Mononuclear cell (primary cell): ENCODE measurements around the gene CAD. TPM values are rescaled to one million over a fixed set of nuclear protein-coding genes. Genes with fewer than 3 reads are reported as not detected.

Experiments
- H3K27me3 ChIP-seq: 2 replicates; pipeline ENCODE4 v1.6.0; 2011; ENCODE audit warnings: low read length, control low read depth; ENCODE audit not compliant: insufficient read depth
- H3K4me1 ChIP-seq: 2 replicates; pipeline ENCODE4 v1.5.1; 2011; ENCODE audit warnings: mild to moderate bottlenecking, low read length, control low read depth; ENCODE audit not compliant: insufficient read depth
- H3K4me3 ChIP-seq: 2 replicates; pipeline ENCODE4 v1.5.1; 2011; ENCODE audit warnings: mild to moderate bottlenecking, low read length, moderate library complexity
- H3K9me3 ChIP-seq: 2 replicates; pipeline ENCODE4 v1.5.1; 2011; ENCODE audit warnings: low read depth, mild to moderate bottlenecking, control low read depth, low read length
- total RNA-seq: library from RNA; depleted of rRNA; stranded (reverse); fragments of >200 nt; gene quantifications from one replicate; pipeline ENCODE4 v1.2.3, GENCODE V29; 2012

The CAD gene
- total RNA-seq, 1 donor, result 5.7 TPM

DNA sequence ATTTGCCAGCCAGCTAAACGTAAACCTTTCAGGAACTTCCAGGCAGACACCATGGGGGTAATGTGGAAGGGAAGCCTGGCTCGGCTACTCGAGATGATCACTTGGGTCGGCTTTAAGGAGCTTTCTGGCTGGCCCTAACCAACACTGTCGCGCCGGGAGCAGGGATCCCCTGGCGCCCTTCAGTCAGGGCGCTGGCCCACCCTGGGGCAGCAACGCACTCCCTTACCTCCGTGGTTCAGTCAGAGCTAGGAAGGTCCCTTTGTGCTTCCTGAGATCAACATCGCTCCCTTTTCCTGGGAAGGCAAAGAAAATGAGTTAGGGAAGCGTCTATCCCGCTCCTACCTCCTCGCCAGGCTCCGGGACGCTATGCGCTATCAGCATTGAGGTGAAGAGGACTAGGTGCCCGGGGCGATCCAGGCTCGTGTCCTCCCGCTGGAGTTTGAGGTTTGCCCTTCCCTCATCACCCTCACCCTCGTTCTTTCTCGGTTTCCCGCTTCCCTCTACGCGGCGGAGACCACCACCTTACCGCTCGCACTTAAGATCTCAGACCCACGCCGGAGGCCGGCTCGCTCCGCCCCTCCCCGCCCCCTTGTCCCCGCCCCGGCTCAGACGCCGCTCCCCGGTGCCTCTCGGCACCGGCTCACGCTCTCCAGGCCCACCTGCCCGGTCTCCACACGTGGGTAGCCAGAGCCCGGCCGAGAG, 5.8 kb upstream of the CAD start:
- Histone ChIP-seq H3K4me3 (peak overlapping the region; percentile 91), H3K4me1 (peaks cover 18% of the 10 kb centered on the region), H3K9me3 (no peaks in the 10 kb centered on the region), H3K27me3 (no peaks in the 10 kb centered on the region)

GRCh38 chr2:27211943-27212625, 5.1 kb upstream of the CAD start, which contains the start of the genes ATRAID and SLC5A6:
Gene ATRAID (plus strand): TSS chr2:27212041. CDS start chr2:27212369, 328 bp downstream.
Gene SLC5A6 (minus strand): TSS chr2:27212268. CDS start chr2:27207650, 4,618 bp downstream.
- Histone ChIP-seq H3K27me3 (no peaks in the 10 kb centered on the region), H3K4me3 (peak within 1 kb of the TSS; percentile 91), H3K4me1 (peaks cover 23% of the 10 kb centered on the region), H3K9me3 (no peaks in the 10 kb centered on the region)

DNA sequence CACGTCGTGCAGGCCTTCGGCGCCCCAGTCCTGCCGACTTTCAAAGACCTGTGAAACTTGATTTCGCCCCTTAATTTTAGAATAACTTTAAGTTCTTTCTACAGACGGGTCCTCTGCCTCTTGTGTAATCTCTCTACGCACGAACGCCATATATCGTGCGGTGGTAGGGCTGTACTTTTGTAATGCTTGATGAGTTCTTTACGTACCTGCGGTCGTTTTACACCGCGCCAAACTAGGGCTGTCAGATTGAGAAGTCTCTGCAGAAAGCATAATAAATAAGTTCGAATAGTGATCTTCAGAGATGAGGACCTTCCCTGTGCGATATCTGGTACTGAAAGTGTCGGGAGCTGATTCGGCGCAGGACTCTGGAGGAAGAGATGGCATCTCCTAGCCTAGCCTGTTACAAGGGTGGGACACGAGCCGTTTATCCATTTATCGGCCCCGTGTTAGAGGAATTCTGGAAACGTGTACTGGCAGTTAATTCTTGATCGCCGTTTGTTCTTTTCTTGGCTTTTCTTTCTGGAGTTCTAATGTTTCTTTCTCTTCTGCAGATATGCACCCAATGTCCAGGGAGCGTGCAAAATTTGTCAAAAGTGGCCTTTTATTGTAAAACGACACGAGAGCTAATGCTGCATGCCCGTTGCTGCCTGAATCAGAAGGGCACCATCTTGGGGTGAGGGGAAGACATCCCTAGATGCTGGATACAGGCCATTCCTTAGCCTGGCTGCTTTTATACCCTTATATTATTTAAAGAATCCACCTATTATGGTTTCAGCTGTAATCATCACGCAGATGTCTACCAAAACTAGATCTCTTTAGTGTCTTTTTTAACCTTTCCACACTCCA, 4.3 kb upstream of the CAD start:
- Histone ChIP-seq H3K9me3 (no peaks in the 10 kb centered on the region), H3K27me3 (no peaks in the 10 kb centered on the region), H3K4me1 (peaks cover 28% of the 10 kb centered on the region), H3K4me3 (peak overlapping the region; percentile 91)

DNA sequence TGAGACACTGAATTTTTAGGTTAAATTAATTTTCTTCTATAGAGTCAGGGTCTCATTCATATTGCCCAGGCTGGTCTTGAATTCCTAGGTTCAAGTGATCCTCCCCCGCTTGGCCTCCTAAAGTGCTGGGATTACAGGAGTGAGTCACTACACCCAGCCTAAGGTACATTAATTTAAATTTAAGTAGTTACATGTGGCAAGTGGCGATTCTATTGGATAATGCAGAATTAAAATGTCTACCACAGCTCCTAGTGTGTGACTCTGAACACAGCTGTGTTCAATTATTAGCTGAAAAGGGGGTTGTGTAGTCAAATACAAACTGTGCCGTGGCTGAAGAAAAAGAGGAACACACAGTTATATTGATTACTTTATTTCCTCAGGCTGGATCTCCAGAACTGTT, 2.2 kb upstream of the CAD start:
- Histone ChIP-seq H3K4me3 (no peak overlapping the region), H3K9me3 (no peaks in the 10 kb centered on the region), H3K4me1 (peaks cover 38% of the 10 kb centered on the region), H3K27me3 (no peaks in the 10 kb centered on the region)

DNA sequence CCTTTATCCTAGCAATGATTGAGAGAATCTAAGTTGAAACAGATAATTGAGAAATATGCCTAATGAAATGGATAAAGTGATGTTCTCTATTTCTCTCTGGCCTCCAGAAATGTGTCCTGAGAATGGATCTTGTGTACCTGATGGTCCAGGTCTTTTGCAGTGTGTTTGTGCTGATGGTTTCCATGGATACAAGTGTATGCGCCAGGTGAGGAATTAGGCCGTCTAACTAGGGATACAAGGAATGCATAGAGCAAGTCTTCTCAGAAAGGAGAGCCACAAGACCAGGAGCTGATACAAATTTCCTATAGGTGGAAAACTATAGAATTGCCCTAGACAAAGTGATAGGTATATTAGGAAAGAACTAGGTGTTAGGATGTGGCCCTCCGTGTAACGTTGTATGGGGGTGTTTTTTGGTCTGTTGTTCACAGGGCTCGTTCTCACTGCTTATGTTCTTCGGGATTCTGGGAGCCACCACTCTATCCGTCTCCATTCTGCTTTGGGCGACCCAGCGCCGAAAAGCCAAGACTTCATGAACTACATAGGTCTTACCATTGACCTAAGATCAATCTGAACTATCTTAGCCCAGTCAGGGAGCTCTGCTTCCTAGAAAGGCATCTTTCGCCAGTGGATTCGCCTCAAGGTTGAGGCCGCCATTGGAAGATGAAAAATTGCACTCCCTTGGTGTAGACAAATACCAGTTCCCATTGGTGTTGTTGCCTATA, 592 bp upstream of the CAD start:
- Histone ChIP-seq H3K27me3 (no peaks in the 10 kb centered on the region), H3K4me1 (peaks cover 31% of the 10 kb centered on the region), H3K9me3 (no peaks in the 10 kb centered on the region), H3K4me3 (peak overlapping the region; percentile 55)

DNA sequence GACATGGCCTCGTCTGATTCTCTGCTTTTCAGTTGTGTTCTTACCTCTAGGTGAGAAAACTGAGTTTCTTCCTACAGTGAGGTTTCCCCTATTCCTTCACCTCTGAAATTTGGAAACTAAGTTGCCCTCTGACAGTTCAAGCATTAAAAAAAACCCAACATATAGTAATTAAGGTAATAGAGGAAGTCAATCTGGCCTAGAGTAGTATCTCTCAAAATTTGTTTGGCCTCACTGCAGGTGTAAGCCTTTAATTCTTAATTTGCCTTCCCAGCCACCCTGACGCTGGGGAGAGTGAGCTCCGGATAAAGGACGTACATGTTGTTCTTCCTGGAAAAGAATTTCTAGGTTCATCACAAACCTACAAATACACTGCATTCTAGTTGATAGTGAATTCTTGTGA, 1.4 kb downstream of the CAD start:
- H3K4me3 ChIP-seq, result no peak overlapping the region
- H3K27me3 ChIP-seq, result no peaks in the 10 kb centered on the region
- peaks cover 22% of the 10 kb centered on the region for H3K4me1 ChIP-seq
- no peaks in the 10 kb centered on the region for H3K9me3 ChIP-seq

- no peaks in the 10 kb centered on the region for H3K27me3 ChIP-seq
- H3K4me1 ChIP-seq, result peaks cover 20% of the 10 kb centered on the region
- no peaks in the 10 kb centered on the region for H3K9me3 ChIP-seq
- H3K4me3 ChIP-seq, result no peak overlapping the region
Measured at GRCh38 chr2:27219091-27219490, 1.9 kb downstream of the CAD start.

DNA sequence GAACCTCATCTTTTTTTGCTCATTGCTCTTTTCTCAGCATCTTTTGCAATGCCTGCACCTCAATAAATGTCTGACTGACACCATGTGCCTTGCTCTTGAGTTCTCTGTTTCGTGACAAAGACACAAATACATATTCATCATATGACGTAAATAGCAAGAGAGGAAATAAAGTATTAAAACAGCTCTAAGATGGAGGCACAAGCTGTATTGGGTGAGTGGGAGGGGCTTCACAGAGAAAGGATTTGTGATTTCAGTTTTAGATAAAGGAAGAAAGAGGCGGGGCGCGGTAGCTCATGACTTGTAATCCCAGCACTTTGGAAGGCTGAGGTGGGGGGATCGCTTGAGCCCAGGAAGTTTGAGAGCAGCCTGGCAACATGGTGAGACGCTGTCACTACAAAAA, 2.9 kb downstream of the CAD start:
- H3K4me1 ChIP-seq, result peaks cover 20% of the 10 kb centered on the region
- no peaks in the 10 kb centered on the region for H3K27me3 ChIP-seq
- no peak overlapping the region for H3K4me3 ChIP-seq
- no peaks in the 10 kb centered on the region for H3K9me3 ChIP-seq

GRCh38 chr2:27221166-27221565, 4.0 kb downstream of the CAD start:
- Histone ChIP-seq H3K4me1 (peaks cover 20% of the 10 kb centered on the region), H3K4me3 (no peak overlapping the region), H3K27me3 (no peaks in the 10 kb centered on the region), H3K9me3 (no peaks in the 10 kb centered on the region)

GRCh38 chr2:27222407-27222806, 5.2 kb downstream of the CAD start:
- Histone ChIP-seq H3K4me1 (peaks cover 15% of the 10 kb centered on the region), H3K27me3 (no peaks in the 10 kb centered on the region), H3K9me3 (no peaks in the 10 kb centered on the region), H3K4me3 (no peak overlapping the region)

GRCh38 chr2:27223416-27223815, 6.2 kb downstream of the CAD start:
- peaks cover 4% of the 10 kb centered on the region for H3K4me1 ChIP-seq
- no peaks in the 10 kb centered on the region for H3K27me3 ChIP-seq
- no peaks in the 10 kb centered on the region for H3K9me3 ChIP-seq
- H3K4me3 ChIP-seq, result no peak overlapping the region

- H3K4me3 ChIP-seq, result no peak overlapping the region
- H3K4me1 ChIP-seq, result no peaks in the 10 kb centered on the region
- H3K9me3 ChIP-seq, result no peaks in the 10 kb centered on the region
- no peaks in the 10 kb centered on the region for H3K27me3 ChIP-seq
Measured at GRCh38 chr2:27225526-27225925, 8.4 kb downstream of the CAD start.

DNA sequence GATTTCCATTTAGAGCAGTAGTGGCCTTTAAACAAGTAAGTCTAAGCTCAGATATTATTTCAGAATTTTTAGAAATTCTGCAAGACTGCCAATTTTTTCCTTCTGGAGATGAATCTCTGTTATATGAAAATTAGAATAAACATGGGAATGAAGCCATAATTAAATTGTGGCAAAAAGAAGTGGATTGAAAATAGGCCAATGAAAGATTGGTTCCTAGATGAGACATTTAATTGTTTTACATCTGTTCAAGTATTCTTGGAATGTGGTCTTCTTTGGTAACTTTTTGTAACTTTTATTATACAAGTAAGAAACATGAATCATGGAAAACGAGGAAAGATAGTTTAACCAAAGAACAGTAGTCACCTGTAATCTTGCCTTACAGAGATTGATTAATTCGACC, 10.3 kb downstream of the CAD start:
- H3K9me3 ChIP-seq, result no peaks in the 10 kb centered on the region
- no peak overlapping the region for H3K4me3 ChIP-seq
- H3K27me3 ChIP-seq, result no peaks in the 10 kb centered on the region
- no peaks in the 10 kb centered on the region for H3K4me1 ChIP-seq

DNA sequence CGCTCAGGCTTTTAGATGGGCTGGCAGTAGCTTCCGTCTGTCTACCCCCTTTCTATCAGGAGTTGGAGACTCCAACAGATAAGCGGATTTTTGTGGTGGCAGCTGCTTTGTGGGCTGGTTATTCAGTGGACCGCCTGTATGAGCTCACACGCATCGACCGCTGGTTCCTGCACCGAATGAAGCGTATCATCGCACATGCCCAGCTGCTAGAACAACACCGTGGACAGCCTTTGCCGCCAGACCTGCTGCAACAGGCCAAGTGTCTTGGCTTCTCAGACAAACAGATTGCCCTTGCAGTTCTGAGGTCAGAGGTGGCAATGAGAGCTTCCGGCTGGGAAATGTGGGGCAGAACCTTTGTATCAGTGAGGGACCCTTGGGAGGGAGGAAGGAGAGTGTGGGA, 14.8 kb downstream of the CAD start:
- H3K9me3 ChIP-seq, result no peaks in the 10 kb centered on the region

GRCh38 chr2:27233341-27233740, 16.2 kb downstream of the CAD start:
- H3K4me3 ChIP-seq, result no peak overlapping the region
- H3K9me3 ChIP-seq, result no peaks in the 10 kb centered on the region
- H3K4me1 ChIP-seq, result no peaks in the 10 kb centered on the region
- no peaks in the 10 kb centered on the region for H3K27me3 ChIP-seq

More for the DNA sequence above, 14.8 kb downstream of the CAD start:
- H3K27me3 ChIP-seq, result no peaks in the 10 kb centered on the region
- H3K4me1 ChIP-seq, result no peaks in the 10 kb centered on the region
- no peak overlapping the region for H3K4me3 ChIP-seq
